Tibial nerve (tissue), 4 donors: ENCODE results near the gene PPP1R1B. TPM values are rescaled to one million over a fixed set of nuclear protein-coding genes. Genes with fewer than 3 reads are reported as not detected.

Source experiments
- DNase-seq, 2 donors: peaks; one replicate each; pipeline ENCODE4 v3.0.0-alpha.2; 2019; ENCODE audit warnings: low spot score in 2 of 2
- H3K27ac ChIP-seq, 4 donors: fragments of 200-600 bp; sonication (generic) in 3 of 4; one replicate each; pipeline ENCODE4 v1.5.1; 2017 to 2019; ENCODE audit warnings: mild to moderate bottlenecking in 1 of 4
- H3K27me3 ChIP-seq, 2 donors: fragments of 200-600 bp; sonication (generic) in 1 of 2; one replicate each; pipeline versions ENCODE4 v1.5.1 to v1.6.0; 2017 to 2019
- H3K36me3 ChIP-seq, 3 donors: fragments of 200-600 bp; sonication (generic); one replicate each; pipeline ENCODE4 v1.5.1; 2018 to 2019
- H3K4me1 ChIP-seq, 4 donors: fragments of 200-600 bp; sonication (generic) in 3 of 4; one replicate each; pipeline ENCODE4 v1.5.1; 2017 to 2019
- H3K4me3 ChIP-seq, 4 donors: fragments of 200-600 bp; sonication (generic) in 3 of 4; one replicate each; pipeline ENCODE4 v1.5.1; 2017 to 2019; ENCODE audit warnings: mild to moderate bottlenecking in 1 of 4, moderate library complexity in 1 of 4
- H3K9me3 ChIP-seq, 4 donors: fragments of 200-600 bp; sonication (generic) in 3 of 4; one replicate each; pipeline ENCODE4 v1.5.1; 2017 to 2019
- EP300 ChIP-seq, 2 donors: sonication (generic); formaldehyde crosslinking; IDR thresholded peaks; one replicate each; pipeline ENCODE4 v1.6.1; 2017; ENCODE audit warnings: antibody characterized with exemption in 2 of 2, mild to moderate bottlenecking in 1 of 2
- POLR2A ChIP-seq, 2 donors: fragments of 450-650 bp; IDR thresholded peaks; one replicate each; pipeline ENCODE4 v1.6.1; 2017; ENCODE audit warnings: antibody characterized with exemption in 2 of 2, mild to moderate bottlenecking in 2 of 2, moderate library complexity in 2 of 2
- WGBS, 2 donors: methylation state at CpG; one replicate each; pipeline ENCODE4 v1.1.5; 2018; 5-methylcytosine and 5-hydroxymethylcytosine counted together
- total RNA-seq, 4 donors: library from RNA; depleted of rRNA; stranded (reverse); fragments of >200 nt; gene quantifications; one replicate each; pipeline ENCODE4 v1.1.0, GENCODE V29; 2016
- TF ChIP-seq, protein P1 (sequence below), 5 experiments: fragments of 200-600 bp in 3 of 5; fragments of 450-650 bp in 2 of 5; sonication (generic) in 3 of 5; IDR thresholded peaks; one replicate each; pipeline ENCODE4 v1.5.1; 2016 to 2019; ENCODE audit warnings: antibody characterized with exemption in 5 of 5, mild to moderate bottlenecking in 3 of 5, moderate library complexity in 2 of 5

PPP1R1B gene
- total RNA-seq, 4 donors from 2014 or later: 10.4 to 20.4 (median 12.7) TPM

DNA sequence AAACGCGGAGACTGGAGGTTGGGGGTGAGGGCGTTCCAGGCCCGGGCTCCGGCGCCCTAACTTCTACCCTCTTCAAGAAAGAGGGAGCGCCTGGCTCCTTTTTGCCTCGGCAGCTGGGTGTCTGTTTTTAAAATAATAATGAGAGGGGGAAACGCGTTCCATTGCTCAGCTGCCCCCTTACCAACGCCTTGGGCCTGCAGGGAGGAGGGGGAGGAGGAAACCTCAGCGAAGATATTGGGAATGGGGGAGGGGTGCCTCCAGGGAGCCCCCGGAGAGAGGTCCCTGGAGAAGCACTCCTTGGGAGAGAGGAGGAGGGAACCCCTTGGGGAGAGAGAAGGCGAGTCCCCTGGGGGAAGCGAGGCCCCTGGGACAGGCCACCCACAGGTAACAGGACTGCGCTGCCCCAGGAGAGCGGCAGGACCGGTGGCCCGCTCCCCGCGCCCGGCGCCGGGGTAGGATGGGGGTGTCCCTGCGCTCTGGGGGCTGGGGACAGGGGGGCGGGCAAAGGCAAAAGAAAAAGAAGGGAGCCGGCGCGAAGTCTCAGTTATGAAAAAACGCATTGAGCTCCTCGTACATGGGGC lies 21.8 kb upstream of the PPP1R1B start:
- TF ChIP-seq EP300 (IDR thresholded peaks at IDR 0.05): no peak
- no peak for TF ChIP-seq POLR2A (IDR thresholded peaks at IDR 0.05)
- TF ChIP-seq, protein P1, sequence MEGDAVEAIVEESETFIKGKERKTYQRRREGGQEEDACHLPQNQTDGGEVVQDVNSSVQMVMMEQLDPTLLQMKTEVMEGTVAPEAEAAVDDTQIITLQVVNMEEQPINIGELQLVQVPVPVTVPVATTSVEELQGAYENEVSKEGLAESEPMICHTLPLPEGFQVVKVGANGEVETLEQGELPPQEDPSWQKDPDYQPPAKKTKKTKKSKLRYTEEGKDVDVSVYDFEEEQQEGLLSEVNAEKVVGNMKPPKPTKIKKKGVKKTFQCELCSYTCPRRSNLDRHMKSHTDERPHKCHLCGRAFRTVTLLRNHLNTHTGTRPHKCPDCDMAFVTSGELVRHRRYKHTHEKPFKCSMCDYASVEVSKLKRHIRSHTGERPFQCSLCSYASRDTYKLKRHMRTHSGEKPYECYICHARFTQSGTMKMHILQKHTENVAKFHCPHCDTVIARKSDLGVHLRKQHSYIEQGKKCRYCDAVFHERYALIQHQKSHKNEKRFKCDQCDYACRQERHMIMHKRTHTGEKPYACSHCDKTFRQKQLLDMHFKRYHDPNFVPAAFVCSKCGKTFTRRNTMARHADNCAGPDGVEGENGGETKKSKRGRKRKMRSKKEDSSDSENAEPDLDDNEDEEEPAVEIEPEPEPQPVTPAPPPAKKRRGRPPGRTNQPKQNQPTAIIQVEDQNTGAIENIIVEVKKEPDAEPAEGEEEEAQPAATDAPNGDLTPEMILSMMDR (IDR thresholded peaks at IDR 0.05): no peak
- no peak overlapping the region for H3K27ac ChIP-seq
- H3K36me3 ChIP-seq: no peaks in the 10 kb centered on the region
- H3K27me3 ChIP-seq: peaks cover 10 to 100% of the 10 kb centered on the region in 2 donors
- no peak overlapping the region for H3K4me3 ChIP-seq
- no peaks in the 10 kb centered on the region for H3K9me3 ChIP-seq
- peaks cover 0 to 50% (median 19%) of the 10 kb centered on the region in 4 donors for H3K4me1 ChIP-seq
- no peak for DNase-seq
- WGBS, 2 donors: 3 to 5% methylated on average over 31 of the region's 31 CpGs

DNA sequence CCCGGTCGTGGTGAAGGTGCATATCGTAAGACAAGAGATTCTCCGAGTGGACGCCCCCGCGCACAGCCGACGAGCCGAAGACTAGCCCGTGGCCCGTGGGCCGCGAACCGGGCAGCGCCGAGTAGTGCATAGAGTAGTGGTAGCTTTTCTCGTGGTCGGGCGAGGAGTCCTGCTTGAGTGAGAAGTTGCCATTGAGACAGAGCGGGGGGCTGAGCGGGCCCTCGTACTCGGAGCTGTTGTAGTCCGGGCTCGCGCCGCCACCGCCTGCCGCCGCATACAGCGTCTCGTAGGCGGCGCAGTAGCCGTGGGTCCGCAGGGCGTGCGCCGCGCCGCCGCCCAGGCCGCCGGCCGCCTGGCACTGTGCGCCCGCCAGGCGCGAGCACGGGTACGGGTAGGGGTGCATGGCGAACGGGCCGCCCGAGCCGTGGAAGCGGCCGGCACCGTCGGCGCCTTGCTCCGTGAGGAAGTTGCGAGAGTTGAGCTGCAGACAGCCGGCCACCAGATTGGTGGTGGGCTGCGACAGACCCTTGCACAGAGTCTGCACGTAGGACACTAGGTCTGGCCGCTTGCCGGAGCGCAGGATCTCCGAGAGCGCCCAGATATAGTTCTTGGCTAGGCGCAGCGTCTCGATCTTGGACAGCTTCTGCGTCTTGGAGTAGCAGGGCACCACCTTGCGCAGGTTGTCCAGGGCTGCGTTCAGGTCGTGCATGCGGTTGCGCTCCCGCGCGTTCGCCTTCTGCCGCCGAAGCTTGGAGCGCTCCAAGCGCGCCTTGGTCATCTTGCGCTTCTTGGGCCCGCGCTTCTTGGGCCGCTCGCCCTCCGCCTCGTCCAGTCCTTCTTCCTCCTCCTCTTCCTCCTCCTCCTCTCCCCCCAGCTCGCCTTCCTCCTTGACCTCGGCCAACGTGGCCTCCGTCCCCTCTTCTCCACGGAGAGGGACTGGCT lies 21.0 kb upstream of the PPP1R1B start:
- peak overlapping the region in 2 of 4 donors; percentile 1 to 25 for H3K4me3 ChIP-seq
- H3K9me3 ChIP-seq: no peaks in the 10 kb centered on the region
- TF ChIP-seq POLR2A (IDR thresholded peaks at IDR 0.05) (no peak), EP300 (IDR thresholded peaks at IDR 0.05) (no peak)
- TF ChIP-seq, protein P1 (IDR thresholded peaks at IDR 0.05): no peak
- WGBS, 2 donors: 0 to 3% methylated on average over 41 to 69 of the region's 102 CpGs
- H3K27me3 ChIP-seq: peaks cover 10 to 100% of the 10 kb centered on the region in 2 donors
- no peak overlapping the region for H3K27ac ChIP-seq
- H3K36me3 ChIP-seq: no peaks in the 10 kb centered on the region
- DNase-seq: no peak
- peaks cover 0 to 47% (median 19%) of the 10 kb centered on the region in 4 donors for H3K4me1 ChIP-seq

DNA sequence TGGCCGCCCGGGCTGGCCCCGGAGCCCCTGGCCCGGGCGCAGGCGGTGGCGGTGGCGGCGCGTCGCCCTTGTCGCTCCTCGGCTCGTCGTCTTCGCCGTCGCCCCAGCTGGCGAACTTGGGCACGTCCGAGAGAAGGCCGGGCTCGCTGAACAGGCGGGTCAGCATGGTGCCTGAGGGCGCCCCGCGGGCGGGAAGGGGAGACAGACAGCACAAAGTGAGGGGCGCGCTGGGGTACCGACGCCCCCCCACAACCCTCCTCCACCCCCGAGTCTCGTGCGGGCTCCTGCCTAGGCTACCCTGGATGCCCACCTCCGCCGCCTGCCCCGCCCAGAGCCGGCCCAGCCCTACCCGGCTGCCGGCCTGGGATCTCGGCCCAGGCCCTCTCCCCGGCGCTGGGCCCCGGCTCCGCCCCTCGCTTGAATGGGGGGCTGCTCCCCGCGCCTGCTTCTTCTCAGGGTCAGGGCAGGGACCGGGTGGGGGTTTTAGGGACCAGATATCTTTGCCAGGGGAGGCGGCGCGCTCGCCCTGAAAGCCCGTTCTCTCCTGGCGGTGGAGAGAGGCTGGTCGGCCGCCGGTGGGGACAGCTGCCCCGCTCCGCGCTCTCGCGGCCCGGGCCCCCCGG lies 20.2 kb upstream of the PPP1R1B start:
- H3K4me3 ChIP-seq: peak overlapping the region in 2 of 4 donors; percentile 1 to 25
- H3K27me3 ChIP-seq: peaks cover 10 to 94% of the 10 kb centered on the region in 2 donors
- 3 to 4% methylated on average over 23 to 24 of the region's 66 CpGs for WGBS, 2 donors
- no peak for TF ChIP-seq EP300 (IDR thresholded peaks at IDR 0.05)
- TF ChIP-seq, protein P1 (IDR thresholded peaks at IDR 0.05): no peak
- H3K36me3 ChIP-seq: no peaks in the 10 kb centered on the region
- H3K4me1 ChIP-seq: peaks cover 0 to 47% (median 19%) of the 10 kb centered on the region in 4 donors
- no peak overlapping the region for H3K27ac ChIP-seq
- DNase-seq: no peak
- no peaks in the 10 kb centered on the region for H3K9me3 ChIP-seq

DNA sequence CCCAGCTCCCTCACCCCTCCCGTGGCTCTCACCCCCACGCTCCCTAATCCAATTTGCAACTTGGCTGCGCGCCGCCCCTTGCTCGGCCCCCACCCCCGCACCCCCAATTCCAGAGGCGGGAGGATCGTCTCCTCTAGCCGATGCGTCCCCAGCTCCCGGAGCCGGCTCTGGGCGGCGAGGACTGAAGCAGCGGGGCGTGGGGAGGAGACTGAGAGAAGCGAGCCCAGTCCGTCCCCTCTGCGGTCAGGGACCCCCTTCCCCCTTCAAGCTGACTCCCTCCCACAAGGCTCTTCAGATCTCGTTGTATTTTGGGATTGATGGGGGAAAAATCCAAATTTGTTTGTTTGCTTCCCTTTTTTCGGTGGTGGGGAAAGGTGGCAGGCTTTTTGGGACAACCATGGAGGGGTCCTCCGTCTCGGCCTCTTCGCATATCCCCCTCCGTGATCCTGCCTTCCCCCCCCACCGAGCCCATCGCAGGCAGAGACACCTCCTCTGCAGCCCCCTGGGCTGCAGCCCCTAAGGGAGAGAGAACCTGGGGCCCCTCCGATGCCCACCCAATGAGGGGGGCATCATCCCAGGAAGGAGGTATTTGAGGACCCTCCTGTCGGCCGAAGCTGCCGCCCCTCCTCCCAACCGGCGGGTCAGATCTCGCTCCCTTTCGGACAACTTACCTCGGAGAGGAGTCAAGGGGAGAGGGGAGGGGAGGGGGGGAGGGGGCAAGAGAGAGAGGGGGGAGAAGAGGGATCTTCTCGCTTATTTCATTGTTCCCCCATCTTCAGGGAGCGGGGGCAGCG lies 19.5 kb upstream of the PPP1R1B start:
- no peak for DNase-seq
- no peaks in the 10 kb centered on the region for H3K36me3 ChIP-seq
- no peaks in the 10 kb centered on the region for H3K9me3 ChIP-seq
- H3K27ac ChIP-seq: no peak overlapping the region
- TF ChIP-seq, protein P1 (IDR thresholded peaks at IDR 0.05): no peak
- TF ChIP-seq POLR2A (IDR thresholded peaks at IDR 0.05) (no peak), EP300 (IDR thresholded peaks at IDR 0.05) (no peak)
- 1 to 2% methylated on average over 27 of the region's 40 CpGs for whole genome bisulfite sequencing, 2 donors
- H3K27me3 ChIP-seq: peaks cover 10 to 94% of the 10 kb centered on the region in 2 donors
- peaks cover 0 to 47% (median 19%) of the 10 kb centered on the region in 4 donors for H3K4me1 ChIP-seq
- H3K4me3 ChIP-seq: peak overlapping the region in 1 of 4 donors; percentile 25
